Nephron (organoid): ENCODE data around the gene MORF4L1.
A peak's percentile ranks its signal among the peaks of the same experiment; 100 is the strongest.
"Not testable (repeated sequence)": the region's sequence is repeated elsewhere in the genome, so short reads cannot be mapped to it uniquely, and the experiment has no call there.

Experiments used
- H3K27ac Mint-ChIP-seq, 3 experiments: 2 replicates each; pipeline ENCODE4 v1.8.0; 2020; ENCODE audit warnings: mixed read lengths in 3 of 3, mild to moderate bottlenecking in 2 of 3, moderate library complexity in 1 of 3
- H3K27me3 Mint-ChIP-seq: 2 replicates; pipeline ENCODE4 v1.8.0; 2021; ENCODE audit warnings: low read depth, mild to moderate bottlenecking, moderate library complexity, mixed read lengths
- H3K36me3 Mint-ChIP-seq: 2 replicates; pipeline ENCODE4 v1.8.0; 2020; ENCODE audit warnings: low read depth, mixed read lengths
- H3K4me1 Mint-ChIP-seq: 2 replicates; pipeline ENCODE4 v1.8.0; 2020; ENCODE audit warnings: mixed read lengths
- H3K4me3 Mint-ChIP-seq, 3 experiments: 2 replicates each; pipeline ENCODE4 v1.8.0; 2020; ENCODE audit warnings: mild to moderate bottlenecking in 3 of 3, mixed read lengths in 3 of 3, moderate library complexity in 2 of 3
- H3K9me3 Mint-ChIP-seq: 2 replicates; pipeline ENCODE4 v1.8.0; 2020; ENCODE audit warnings: mixed read lengths
- TF ChIP-seq, protein P1 (sequence below), 3 experiments: fragments of 200-600 bp; sonication (generic); IDR thresholded peaks; one replicate each; pipeline ENCODE4 v1.5.0; 2021; ENCODE audit warnings: antibody characterized with exemption in 3 of 3; ENCODE audit not compliant: unreplicated experiment in 3 of 3

Gene MORF4L1

GRCh38 chr15:78868366-78868765 is 4.3 kb upstream of the MORF4L1 start:
- no peaks in the 10 kb centered on the region for H3K27me3 Mint-ChIP-seq
- H3K4me1 Mint-ChIP-seq: no peaks in the 10 kb centered on the region
- peak overlapping the region in 1 of 3 experiments; percentile 37 for H3K27ac Mint-ChIP-seq
- peak overlapping the region in 2 of 3 experiments; percentile 7 to 12 for H3K4me3 Mint-ChIP-seq
- TF ChIP-seq, protein P1, sequence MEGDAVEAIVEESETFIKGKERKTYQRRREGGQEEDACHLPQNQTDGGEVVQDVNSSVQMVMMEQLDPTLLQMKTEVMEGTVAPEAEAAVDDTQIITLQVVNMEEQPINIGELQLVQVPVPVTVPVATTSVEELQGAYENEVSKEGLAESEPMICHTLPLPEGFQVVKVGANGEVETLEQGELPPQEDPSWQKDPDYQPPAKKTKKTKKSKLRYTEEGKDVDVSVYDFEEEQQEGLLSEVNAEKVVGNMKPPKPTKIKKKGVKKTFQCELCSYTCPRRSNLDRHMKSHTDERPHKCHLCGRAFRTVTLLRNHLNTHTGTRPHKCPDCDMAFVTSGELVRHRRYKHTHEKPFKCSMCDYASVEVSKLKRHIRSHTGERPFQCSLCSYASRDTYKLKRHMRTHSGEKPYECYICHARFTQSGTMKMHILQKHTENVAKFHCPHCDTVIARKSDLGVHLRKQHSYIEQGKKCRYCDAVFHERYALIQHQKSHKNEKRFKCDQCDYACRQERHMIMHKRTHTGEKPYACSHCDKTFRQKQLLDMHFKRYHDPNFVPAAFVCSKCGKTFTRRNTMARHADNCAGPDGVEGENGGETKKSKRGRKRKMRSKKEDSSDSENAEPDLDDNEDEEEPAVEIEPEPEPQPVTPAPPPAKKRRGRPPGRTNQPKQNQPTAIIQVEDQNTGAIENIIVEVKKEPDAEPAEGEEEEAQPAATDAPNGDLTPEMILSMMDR (IDR thresholded peaks at IDR 0.05; ENCODE audit: unreplicated experiment in 3 of 3): no peak
- no peaks in the 10 kb centered on the region for H3K9me3 Mint-ChIP-seq
- H3K36me3 Mint-ChIP-seq: no peaks in the 10 kb centered on the region

- not testable (repeated sequence) for H3K27me3 Mint-ChIP-seq, H3K9me3 Mint-ChIP-seq, H3K36me3 Mint-ChIP-seq
- Mint-ChIP-seq H3K4me1 (peaks cover 23% of the 10 kb centered on the region), H3K4me3 (peak overlapping the region; percentile 97 to 99 (median 97)), H3K27ac (peak overlapping the region; percentile 99 to 100 (median 100))
Measured at GRCh38 chr15:78871483-78872127, 1.1 kb upstream of the MORF4L1 start.

- Mint-ChIP-seq H3K36me3 (peaks cover 1% of the 10 kb centered on the region), H3K4me3 (peak overlapping the region; percentile 97 to 99 (median 97)), H3K4me1 (peaks cover 35% of the 10 kb centered on the region), H3K27ac (peak overlapping the region; percentile 99 to 100 (median 100)), H3K27me3 (no peaks in the 10 kb centered on the region), H3K9me3 (no peaks in the 10 kb centered on the region)
- TF ChIP-seq, protein P1 (IDR thresholded peaks at IDR 0.05; ENCODE audit: unreplicated experiment in 3 of 3): peak; percentile 23 to 56 (median 37)
Measured at GRCh38 chr15:78872972-78873792, 492 bp downstream of the MORF4L1 start.

DNA sequence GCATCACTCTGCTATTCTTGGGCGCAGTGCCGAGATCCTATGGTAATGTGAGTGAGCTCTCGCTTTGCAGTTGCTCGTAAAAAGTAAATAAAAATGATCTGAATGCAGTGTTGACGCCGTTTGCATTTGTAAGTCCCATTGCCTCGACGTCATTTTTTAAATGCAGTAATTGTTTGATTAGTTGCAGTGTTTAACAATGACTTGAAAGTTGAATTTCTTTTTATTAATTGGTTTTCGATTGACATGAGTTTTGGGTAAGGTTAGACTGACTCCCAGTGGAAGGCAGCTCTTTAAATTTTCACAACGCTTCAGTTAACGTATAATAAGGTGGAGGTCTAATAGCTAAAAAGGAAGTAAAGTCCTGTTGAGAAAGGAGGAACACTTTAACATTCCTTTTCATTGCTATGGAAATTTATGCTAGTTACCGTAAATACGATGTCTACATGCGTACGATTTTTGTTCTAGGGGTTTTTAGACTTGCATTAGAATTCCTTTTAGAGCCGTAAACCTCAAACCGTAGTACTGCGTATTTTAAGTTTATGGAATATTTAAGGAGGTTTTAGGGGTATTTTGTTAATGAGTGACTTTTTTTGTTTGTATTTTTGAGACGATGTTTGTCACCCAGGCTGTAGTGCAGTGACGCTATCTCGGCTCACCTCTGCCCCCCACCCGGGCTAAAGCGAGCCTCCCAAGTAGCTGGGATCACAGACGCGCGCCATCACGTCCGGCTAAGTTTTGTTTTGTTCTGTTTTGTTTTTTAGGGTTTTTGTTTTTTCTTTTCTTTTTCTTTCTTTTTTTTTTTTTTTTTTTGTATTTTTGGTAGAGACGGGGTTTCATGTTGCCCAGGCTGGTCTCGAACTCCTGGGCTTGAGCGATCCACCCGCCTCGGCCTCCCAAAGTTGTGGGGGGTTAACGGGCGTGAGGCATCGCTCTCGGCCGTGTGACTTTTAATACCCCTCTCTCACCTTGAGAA is 1.4 kb downstream of the MORF4L1 start:
- TF ChIP-seq, protein P1 (IDR thresholded peaks at IDR 0.05; ENCODE audit: unreplicated experiment in 3 of 3): peak in 1 of 3 experiments; percentile 15
- Mint-ChIP-seq H3K27me3 (no peaks in the 10 kb centered on the region), H3K36me3 (peaks cover 5% of the 10 kb centered on the region), H3K9me3 (no peaks in the 10 kb centered on the region), H3K4me3 (peak overlapping the region; percentile 97 to 99 (median 97)), H3K4me1 (peaks cover 40% of the 10 kb centered on the region), H3K27ac (peak overlapping the region; percentile 99 to 100 (median 100))

- H3K4me1 Mint-ChIP-seq: peaks cover 47% of the 10 kb centered on the region
Measured at GRCh38 chr15:78875107-78875914, 2.6 kb downstream of the MORF4L1 start.

GRCh38 chr15:78876954-78877353 is 4.3 kb downstream of the MORF4L1 start:
- H3K4me3 Mint-ChIP-seq: peak overlapping the region in 1 of 3 experiments; percentile 56
- H3K27me3 Mint-ChIP-seq, H3K27ac Mint-ChIP-seq, H3K9me3 Mint-ChIP-seq: not testable (repeated sequence)
- peaks cover 20% of the 10 kb centered on the region for H3K36me3 Mint-ChIP-seq
- H3K4me1 Mint-ChIP-seq: peaks cover 47% of the 10 kb centered on the region

More at GRCh38 chr15:78875107-78875914, 2.6 kb downstream of the MORF4L1 start:
- peak overlapping the region; percentile 97 to 99 (median 97) for H3K4me3 Mint-ChIP-seq
- no peaks in the 10 kb centered on the region for H3K9me3 Mint-ChIP-seq
- H3K27ac Mint-ChIP-seq: peak overlapping the region; percentile 88 to 100 (median 99)
- H3K36me3 Mint-ChIP-seq: peaks cover 9% of the 10 kb centered on the region
- H3K27me3 Mint-ChIP-seq: no peaks in the 10 kb centered on the region
- TF ChIP-seq, protein P1 (IDR thresholded peaks at IDR 0.05; ENCODE audit: unreplicated experiment in 3 of 3): no peak
